SK-N-SH (cell line): ENCODE data around the gene SOAT2.

ENCODE experiments used
- RAD21 ChIP-seq: IDR thresholded peaks from 2 replicates; pipeline ENCODE4 v1.6.1; 2012; ENCODE audit warnings: mild to moderate bottlenecking, low read length
- TF ChIP-seq, protein P1 (sequence below): fragments of 200-600 bp; sonication (generic); IDR thresholded peaks from 2 replicates; pipeline ENCODE4 v1.6.1; 2017; ENCODE audit warnings: antibody characterized with exemption, mild to moderate bottlenecking, moderate library complexity
- TF ChIP-seq, protein P2 (sequence below): IDR thresholded peaks from 2 replicates; pipeline ENCODE4; 2012

DNA sequence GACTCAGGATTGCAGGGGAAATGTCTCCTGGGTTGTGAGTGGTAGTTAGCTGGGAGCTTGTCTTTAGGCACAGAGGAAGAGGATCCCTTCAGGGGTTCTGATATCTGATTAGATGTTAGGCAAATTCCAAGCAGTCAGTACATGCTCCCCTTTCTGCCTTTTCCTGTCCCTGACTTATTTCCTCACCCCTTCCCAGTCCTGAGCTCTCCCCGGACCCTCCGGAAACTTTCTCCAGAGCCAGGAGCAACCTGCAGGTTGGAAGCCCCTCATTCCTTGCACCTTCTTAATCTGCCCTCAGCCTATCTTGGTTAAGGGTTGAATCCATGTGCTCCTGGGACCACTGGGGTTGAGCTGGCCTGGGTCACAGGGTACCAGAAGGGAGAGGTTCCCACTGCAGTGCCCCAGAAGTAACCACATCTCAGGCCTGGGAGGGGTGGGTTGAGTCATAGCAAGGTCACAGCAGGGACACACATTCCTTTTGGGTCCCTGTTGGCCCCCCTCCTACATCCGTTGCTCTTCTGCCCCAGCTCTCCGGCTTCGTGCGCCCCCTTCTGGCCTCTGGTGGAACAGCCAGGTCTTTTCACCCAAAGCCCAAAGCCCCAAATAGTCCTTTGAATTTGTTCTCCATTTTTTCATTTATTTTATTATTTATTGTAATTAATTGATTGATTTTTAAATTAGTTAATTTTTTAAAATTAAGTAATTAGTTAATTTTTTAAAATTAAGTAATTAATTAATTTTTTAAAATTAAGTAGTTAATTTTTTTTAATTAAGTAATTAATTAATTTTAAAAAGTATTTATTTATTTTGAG, 4.0 kb upstream of the SOAT2 start:
- TF ChIP-seq, protein P1, sequence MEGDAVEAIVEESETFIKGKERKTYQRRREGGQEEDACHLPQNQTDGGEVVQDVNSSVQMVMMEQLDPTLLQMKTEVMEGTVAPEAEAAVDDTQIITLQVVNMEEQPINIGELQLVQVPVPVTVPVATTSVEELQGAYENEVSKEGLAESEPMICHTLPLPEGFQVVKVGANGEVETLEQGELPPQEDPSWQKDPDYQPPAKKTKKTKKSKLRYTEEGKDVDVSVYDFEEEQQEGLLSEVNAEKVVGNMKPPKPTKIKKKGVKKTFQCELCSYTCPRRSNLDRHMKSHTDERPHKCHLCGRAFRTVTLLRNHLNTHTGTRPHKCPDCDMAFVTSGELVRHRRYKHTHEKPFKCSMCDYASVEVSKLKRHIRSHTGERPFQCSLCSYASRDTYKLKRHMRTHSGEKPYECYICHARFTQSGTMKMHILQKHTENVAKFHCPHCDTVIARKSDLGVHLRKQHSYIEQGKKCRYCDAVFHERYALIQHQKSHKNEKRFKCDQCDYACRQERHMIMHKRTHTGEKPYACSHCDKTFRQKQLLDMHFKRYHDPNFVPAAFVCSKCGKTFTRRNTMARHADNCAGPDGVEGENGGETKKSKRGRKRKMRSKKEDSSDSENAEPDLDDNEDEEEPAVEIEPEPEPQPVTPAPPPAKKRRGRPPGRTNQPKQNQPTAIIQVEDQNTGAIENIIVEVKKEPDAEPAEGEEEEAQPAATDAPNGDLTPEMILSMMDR = peak; percentile 90
- TF ChIP-seq, protein P2, sequence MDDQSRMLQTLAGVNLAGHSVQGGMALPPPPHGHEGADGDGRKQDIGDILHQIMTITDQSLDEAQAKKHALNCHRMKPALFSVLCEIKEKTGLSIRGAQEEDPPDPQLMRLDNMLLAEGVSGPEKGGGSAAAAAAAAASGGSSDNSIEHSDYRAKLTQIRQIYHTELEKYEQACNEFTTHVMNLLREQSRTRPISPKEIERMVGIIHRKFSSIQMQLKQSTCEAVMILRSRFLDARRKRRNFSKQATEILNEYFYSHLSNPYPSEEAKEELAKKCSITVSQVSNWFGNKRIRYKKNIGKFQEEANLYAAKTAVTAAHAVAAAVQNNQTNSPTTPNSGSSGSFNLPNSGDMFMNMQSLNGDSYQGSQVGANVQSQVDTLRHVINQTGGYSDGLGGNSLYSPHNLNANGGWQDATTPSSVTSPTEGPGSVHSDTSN = no peak; the same call in 1 of the 2 replicates
- peak; percentile 86 for TF ChIP-seq RAD21
